HG02943 (cell line): ENCODE measurements around the gene GJD4.

Source experiments
- ATAC-seq: cut with Tn5 transposase; IDR thresholded peaks from one replicate; pipeline ENCODE4 v1.9.1; 2021; ENCODE audit warnings: mild to moderate bottlenecking, low read depth, moderate library complexity; ENCODE audit not compliant: unreplicated experiment

Gene GJD4, protein sequence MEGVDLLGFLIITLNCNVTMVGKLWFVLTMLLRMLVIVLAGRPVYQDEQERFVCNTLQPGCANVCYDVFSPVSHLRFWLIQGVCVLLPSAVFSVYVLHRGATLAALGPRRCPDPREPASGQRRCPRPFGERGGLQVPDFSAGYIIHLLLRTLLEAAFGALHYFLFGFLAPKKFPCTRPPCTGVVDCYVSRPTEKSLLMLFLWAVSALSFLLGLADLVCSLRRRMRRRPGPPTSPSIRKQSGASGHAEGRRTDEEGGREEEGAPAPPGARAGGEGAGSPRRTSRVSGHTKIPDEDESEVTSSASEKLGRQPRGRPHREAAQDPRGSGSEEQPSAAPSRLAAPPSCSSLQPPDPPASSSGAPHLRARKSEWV

DNA sequence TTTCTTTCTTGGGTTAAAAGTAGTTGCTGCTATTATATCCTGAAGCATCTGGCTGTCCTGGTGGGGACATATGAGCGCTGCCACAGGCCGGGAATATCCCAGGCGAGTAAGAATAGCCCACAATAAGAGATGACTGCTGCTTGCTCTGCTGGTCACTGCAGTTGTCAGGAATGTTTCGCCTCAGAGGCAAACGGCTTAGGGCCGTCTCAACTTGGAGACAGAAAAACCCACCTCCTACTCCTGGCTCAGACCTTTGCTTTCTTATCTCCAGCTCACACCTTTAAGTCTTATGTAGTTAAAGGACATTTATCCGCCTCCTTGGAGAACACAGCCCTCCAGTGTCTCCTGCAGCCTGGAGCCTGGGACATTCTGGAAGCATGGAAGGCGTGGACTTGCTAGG, at the start of gene GJD4:
TSS of gene GJD4 (plus strand) at position 151 of the 400 bp plus-strand sequence. CDS start at position 378, 227 bp downstream.
- ATAC-seq = no peak

DNA sequence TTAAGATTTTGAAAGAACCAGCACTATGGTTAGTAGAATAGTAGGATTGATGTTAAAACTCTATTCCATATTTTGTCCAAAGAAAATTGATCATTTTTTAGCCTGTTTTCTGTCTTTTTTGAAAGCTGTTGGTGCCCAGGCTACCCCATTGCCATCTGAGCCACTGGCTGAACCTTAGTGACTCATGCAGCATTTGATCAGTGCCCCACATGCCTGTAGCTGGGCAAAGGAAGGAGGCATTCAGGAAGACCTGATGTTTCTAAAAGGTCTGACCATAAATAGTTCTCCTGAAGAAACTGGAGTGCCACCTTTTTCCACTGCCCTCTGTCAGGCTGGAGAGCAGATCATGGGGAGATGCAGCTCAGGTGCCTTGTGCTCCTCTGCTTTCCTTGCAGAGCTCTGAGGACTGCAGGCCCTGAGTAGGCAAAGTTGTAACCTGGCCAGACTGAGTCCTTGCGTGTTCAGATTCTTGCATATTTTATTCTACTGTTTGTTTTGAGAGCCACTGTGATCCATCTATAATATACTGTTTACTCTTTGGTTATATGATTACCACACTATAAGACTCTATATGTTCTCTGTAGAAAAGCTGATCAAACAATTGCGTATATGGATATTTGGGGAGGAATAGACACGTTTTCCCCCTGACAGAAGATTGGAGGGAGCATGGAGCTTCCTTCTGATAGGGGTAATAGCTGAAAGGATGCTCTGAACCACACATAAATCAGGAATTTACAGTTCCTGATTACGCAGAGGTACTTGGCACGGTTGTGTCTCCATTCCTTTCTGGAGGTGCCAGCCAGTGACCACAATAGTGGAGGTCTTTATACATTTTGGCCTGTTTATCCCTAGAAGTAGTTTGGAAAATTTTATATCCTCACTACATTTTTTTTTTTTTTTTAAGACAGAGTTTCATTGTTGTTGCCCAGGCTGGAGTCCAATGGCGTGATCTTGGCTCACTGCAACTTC, 48.9 kb upstream of the GJD4 start:
- no peak for ATAC-seq

DNA sequence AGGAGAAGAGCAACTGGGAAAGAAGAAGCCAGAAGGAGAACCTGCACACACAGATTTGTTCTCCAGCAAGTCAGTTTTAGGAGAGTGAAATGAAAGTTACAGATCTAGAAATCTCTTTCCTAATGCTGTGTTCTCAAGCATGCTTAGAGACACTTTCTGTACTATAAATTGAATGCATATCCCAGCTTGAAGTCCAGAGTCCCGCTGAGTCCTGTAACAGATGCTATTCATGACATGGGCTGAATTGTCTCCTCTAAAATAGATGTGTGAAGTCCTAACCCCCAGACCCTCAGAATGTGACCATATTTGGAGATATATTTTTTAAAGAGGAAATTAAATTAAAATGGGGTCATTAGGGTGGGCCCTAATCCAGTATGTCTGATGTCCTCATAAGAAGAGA, 46.9 kb upstream of the GJD4 start:
- no peak for ATAC-seq

DNA sequence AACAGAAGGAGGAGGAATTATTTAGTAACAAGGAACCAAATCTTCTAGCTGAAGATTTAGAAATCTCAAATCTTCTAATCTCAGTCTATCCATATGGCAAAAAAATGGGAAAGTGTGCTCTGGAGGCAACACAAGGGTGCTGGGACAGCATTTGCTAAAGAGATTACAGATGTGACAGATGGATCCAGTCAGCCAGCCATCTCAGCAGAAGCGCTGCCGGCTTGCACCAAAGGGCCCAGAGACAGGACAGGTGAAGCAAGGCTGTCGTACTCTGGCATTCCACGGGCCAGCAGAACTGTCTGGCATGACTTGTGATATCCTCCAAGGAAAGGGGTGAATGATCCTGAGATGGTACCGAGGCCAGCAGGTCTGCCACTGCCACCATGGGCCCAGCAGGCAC, 45.7 kb upstream of the GJD4 start:
- ATAC-seq = no peak

DNA sequence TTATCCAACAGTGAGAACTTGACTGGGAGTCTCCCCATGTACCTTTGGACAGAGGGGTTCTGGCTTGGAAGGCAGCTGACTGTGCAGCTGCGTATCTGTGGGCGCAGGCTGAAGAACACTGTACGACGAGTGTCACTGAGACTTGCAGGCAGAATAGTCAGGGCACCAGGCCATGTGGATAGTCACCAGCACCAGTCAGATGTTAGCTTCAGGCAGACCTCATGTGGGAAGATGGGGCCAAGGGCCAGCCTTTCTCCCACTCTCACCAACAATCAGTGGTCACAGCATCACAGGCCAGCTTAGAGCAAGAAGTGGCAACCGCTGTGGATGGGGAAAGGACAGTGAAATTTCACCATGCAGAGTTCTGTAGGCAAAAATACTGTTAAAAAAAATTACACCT, 43.4 kb upstream of the GJD4 start:
- ATAC-seq = no peak

DNA sequence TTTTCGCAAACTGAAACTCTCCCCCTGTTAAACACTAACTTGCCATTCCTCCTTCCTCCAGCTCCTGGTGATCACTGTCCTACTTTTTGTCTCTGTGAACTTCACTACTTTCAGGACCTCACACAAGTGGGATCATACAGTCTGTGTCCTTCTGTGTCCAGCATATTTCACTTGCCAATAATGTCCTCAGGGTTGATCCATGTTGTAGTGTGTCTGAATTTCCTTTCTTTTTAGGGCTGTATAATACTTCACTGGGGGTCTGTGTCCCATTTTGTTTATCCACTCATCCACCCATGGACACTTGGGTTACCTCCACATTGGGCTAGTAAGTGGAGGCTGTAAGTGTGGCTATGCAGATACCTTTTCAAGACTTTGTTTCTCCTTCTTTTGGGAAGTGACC, 42.7 kb upstream of the GJD4 start:
- no peak for ATAC-seq

DNA sequence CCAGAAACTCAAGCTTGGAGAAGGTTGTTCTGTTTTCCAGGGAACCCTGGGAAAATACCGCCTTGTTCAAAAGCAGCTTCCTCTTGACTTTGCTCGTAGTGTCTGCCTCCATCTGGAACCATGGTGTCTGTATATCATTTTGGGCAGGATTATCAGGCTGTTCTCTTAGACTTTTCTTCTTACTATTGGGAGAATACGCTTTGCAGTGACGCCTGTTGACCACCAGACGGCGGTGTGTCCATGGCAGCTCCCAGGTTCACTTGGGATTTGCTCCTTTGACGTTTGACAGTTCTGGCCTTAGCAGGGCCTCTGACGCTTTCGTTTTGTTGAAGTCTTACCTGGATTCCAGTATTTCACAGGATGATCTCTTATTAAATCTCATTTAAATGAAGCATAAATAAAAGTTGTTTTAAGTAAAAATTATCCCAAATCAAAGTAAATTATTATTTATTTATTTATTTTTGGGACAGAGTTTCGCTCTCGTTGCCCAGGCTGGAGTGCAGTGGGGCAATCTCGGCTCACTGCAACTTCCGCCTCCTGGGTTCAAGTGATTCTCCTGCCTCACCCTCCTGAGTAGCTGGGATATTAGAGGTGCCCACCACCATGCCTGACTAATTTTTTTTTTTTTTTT, 41.8 kb upstream of the GJD4 start:
- ATAC-seq = no peak

DNA sequence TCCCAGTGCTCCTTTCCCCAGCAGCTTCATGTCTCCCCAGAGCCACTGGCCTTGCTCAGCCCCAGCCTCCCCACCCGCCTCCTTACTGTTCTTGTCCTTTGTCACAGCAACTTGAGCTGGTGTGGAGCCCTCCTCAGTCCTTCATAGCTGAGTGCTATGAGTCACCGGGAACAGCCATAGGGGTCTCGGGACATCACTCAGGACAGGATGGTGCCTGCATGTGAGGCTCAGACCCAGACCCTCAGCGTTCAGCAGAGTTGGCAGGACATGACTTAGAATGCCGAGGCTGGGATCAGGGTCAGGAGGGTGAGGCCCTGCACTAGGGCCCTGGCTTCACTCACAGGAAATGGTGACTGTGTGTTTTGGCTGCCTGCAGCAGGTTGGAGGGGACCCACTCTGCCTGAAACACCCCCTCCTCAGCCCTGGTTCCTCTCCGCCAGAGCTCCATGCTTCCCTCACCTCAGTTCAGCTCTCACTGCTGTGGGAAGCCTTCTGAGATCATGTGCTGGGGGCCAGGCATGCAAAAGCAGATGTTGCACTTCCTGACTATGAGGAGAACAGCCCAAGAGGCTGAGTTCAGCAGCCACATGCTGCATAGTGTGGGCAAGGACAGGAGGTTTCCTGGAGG, 40.7 kb upstream of the GJD4 start:
- ATAC-seq = no peak

DNA sequence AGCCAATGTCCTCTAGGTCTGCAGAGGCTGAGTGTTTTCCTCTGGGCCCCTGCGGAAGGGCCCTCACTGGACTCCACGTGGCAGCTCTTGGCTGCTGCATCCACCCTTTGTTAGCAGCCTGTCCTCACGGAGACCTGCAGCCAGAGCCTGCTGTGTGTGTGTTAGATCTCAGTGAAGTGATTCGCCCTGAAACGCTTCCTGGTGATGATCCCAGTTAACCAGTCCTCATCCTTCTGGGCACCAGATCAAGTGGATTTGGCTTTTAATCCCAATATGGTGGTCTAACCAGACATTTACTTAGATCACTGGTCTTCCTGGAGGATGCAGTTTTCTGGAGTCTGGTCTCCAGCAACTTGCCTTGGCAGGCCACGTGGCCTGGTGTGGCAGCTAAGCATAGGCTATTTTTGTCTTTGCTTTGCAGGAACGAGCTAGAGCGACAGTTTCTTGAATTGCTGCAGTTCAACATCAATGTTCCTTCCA, 39.5 kb upstream of the GJD4 start:
- no peak for ATAC-seq

DNA sequence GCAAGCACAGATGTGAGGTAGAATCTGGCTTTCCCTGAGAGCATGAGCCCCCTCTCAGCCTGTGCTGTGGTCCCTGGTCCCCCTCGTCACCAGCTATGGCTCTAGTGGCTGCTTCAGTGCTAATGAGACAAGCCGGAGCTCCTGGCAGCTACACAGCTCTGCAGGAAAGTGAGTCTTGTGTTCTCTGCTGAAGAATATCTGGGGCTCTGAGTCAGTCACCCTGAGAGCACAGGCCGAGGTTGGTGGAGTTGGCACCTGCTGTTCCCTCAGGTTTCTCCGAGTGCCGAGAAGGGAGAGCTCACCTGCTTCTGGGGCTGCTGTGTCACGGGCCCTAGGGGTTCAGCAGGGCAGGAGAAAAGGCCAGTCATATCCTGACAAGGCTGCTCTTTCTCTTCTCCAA, 37.2 kb upstream of the GJD4 start:
- no peak for ATAC-seq

DNA sequence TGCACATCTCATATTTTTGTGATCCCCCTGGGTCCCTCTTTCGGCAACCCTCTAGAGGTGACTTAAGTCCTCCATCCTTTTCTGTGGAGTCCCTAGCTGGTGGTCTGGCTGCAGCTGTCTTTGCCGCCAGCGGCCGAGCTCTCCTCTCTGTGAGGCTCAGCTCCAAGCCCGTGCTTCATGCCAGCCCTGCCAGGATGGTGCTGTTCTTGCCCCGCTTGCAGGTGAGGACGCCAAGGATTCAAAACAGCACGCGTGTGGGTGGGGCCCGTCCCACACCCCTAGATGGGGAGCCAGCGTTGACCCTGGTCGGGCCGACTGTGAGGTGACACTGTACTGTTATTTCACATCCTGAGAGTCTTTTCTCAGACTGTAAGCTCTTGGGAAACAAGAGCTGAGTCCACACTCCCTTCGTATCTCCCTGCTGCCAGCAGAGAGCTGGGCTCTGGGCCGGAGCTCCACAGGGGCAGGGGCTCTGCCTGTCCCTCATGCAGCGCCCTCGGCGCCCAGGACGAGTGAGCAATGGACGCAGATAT, 36.6 kb upstream of the GJD4 start:
- no peak for ATAC-seq

DNA sequence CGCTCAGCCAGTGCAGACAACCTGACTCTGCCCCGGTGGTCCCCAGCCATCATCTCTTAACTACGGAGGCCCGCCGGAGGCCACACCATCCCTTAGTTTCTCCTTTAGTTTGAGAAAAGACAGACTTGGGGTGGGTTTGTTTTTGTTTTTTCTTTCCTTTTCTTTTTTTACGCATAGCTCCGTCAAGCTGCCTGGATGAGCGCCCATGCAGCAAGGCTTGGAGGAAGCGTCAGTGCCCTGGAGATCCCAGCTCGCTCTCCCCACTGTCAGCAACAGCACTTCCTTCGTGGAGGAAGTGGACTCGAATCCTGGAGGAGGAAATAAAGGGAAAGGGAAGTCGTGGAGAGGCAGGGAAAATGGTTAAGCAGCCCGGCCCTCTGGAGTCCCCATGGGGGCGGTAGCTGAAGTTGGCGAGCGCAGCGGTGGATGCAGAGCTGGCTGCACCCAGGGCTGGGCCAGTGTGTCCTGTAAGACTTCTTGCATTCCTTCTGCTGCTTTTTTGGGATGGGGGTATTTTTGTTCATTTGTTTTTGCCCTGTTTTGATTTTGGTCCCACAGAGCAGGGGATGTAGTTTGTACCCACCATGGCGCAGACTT, 35.9 kb upstream of the GJD4 start:
- no peak for ATAC-seq

DNA sequence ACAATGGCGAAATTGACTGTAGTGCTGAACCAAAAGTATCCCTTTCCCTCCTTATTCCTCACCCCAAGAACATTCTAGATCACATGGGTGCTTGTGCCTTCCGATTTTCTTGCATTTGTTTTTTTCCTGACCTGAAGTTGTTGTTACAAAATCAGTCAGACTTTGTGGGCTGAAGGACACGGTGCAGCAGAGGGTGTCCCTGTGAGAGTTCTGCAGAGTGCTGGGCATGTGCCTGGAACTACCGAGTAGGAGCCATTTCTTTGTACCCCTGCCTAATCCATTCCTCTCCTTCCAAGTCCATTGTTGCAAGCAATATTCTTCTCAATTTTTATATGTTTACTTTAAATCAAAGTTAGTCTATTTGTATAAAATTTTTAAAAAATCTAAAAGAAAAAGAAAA, 35.3 kb upstream of the GJD4 start:
- no peak for ATAC-seq

DNA sequence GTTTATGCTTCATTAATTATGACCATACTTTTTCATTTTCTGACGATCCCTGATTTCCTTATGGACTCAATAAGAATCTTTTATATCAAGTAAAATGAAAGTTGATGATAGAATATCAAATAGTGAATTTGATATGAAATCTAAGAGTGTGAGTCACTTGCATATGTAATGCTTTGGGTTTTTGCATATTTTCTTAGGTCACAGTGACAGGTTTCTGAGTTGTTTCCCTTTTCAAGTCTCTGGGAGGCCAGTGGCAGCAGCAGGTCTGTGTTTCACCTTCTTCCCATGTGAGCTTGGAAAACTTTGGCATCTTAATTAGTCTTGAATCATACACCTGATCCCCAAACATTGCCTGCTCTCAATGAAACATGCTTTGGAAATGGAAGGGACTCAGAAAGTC, 34.7 kb upstream of the GJD4 start:
- ATAC-seq = no peak

DNA sequence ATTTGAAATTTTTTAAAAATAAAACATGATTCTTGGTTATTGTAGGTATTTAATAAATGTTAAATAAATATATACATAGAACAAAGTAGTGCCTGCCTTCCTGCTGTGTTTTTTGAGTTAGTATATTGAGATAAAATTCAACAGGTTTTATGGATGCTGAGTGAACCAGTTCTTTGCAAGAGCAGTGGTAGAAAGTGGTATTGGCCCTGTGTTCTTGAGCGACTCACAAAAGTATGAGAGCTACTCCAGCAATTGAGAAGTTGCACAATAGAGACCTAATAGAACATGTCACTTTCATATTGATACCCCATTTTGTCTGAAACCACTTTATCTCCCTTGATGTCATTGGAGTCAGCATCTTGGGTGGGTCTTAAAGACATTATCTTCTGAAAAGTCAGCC, 32.6 kb upstream of the GJD4 start:
- no peak for ATAC-seq

DNA sequence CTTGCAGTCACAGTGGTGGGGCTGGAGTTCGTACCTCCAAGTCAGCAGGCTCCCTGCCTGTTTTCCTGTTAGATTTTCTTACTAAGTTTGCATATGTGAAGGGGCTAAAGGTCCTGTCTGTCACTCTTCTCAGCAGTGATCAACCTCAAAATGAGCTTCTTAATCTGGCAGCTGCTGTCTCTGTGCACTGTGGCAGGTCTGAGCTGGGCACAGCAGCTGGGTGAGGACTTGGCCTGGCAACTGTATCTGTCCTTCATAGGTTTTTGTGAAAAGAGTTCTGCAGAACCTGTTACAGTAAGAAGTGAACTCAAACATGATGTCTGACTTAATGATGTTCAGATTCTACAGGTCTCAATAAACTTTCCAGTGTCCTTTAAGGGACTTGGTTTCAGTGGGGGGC, 31.3 kb upstream of the GJD4 start:
- ATAC-seq = no peak

DNA sequence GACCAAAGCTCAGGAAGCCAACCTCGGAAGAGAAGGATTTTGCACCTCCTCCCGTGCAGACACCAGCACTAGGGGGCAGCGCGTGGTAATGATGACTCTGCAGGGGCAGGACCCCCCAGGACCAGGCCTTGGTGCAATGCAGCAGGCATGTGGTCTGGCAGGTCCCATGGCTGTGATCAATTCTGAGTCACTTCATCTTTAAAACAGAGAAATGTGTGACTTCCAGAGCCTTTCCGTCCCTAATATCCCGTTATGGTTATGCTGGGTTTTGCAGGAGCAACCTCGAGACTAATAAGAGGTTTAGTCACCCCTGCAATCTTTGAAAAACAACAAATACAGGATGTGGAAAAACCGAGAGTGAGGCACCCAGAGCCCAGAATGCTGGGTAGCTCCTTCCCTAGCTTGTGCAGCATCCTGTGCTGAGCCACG, 30.2 kb upstream of the GJD4 start:
- ATAC-seq = no peak

DNA sequence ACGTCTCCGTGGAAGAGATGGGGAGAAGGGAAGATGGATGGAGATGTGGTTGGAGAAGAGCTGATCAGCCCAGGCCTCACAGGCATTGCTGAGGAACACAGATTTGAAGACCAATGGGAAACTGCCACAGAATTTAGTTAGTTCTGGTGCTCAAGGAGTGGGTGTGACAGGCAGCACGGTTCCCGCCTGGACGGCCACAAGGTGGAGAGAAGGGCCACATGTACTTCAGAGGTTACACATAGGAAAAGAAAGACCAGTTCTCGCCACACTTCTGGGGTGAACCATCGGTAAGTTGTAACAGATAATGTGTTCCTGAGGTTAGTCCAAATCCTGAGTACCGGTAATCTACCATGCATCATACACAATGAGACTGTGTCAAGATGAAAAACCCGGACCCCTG, 29.5 kb upstream of the GJD4 start:
- ATAC-seq = no peak

DNA sequence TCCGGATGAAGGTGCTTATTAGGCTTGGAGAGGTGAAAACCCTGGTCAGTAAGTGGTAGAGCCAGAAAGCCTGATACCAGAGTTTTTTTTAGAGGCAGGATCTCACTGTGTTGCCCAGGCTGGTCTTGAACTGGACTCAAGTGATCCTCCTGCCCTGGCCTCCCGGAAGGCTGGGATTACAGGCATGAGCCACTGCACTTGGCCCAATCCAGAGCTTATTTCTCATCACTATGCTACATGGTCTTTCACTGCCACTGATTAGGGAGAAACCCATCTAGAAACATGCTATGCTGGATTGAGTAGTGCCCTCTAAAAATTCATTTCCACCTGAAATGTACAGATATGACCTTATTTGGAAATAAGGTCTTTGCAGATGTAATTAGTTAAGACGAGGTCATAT, 28.4 kb upstream of the GJD4 start:
- ATAC-seq = no peak
